ENCODE results near the gene BCAT1.

BCAT1 gene

GRCh38 chr12:24770821-24771220 lies 178.1 kb downstream of the BCAT1 start:
- DNase-seq: no peak

- DNase-seq: no peak
These were observed 178.6 kb downstream of the BCAT1 start for GRCh38 chr12:24770334-24770733.

GRCh38 chr12:24769682-24770081 lies 179.2 kb downstream of the BCAT1 start:
- DNase-seq: no peak

GRCh38 chr12:24768415-24768814 lies 180.5 kb downstream of the BCAT1 start:
- no peak for DNase-seq

- no peak for DNase-seq
These were observed 181.9 kb downstream of the BCAT1 start for GRCh38 chr12:24767016-24767415.

- DNase-seq: no peak
These were observed 184.2 kb downstream of the BCAT1 start for GRCh38 chr12:24764712-24765111.

GRCh38 chr12:24760606-24761378 lies 188.1 kb downstream of the BCAT1 start:
- DNase-seq: no peak

GRCh38 chr12:24760162-24760561 lies 188.7 kb downstream of the BCAT1 start:
- peak in 3 of 58 donors; percentile 0 to 3 (median 3) for DNase-seq
